HL-60 (cell line): ENCODE measurements around the gene CXCL9.

Experiments used
- DNase-seq, 2 experiments: peaks; one replicate each; pipeline ENCODE4 v3.0.0-alpha.2; 2010 to 2020; ENCODE audit warnings: low read depth in 1 of 2, low spot score in 1 of 2
- H3K27ac ChIP-seq: fragments of 250-450 bp; sonication (Bioruptor Pico); replicated peaks from 2 replicates; pipeline ENCODE4 v1.5.1; 2020; ENCODE audit warnings: mild to moderate bottlenecking, moderate library complexity
- H3K27me3 ChIP-seq: fragments of 250-450 bp; sonication (Bioruptor Pico); 2 replicates; pipeline ENCODE4 v1.5.1; 2021; ENCODE audit warnings: mild to moderate bottlenecking, moderate library complexity; ENCODE audit not compliant: insufficient read depth, poor library complexity, severe bottlenecking
- H3K4me3 ChIP-seq: replicated peaks from 2 replicates; pipeline ENCODE4 v1.5.1; 2011; ENCODE audit warnings: mild to moderate bottlenecking, control low read depth, low read length; ENCODE audit not compliant: insufficient read depth
- GABPA ChIP-seq: IDR thresholded peaks from 2 replicates; pipeline ENCODE4 v1.6.1; 2012; ENCODE audit warnings: low read depth
- POLR2AphosphoS5 ChIP-seq: IDR thresholded peaks from 2 replicates; pipeline ENCODE4 v1.6.1; 2012; ENCODE audit warnings: low read depth
- SPI1 ChIP-seq: IDR thresholded peaks from 2 replicates; pipeline ENCODE4 v1.6.1; 2012; ENCODE audit warnings: low read depth, mild to moderate bottlenecking, borderline replicate concordance
- TF ChIP-seq, protein P1 (sequence below): IDR thresholded peaks from one replicate; pipeline ENCODE4 v1.5.1; 2011; ENCODE audit warnings: low read length, control low read depth, inconsistent platforms; ENCODE audit not compliant: insufficient read depth
- TF ChIP-seq, protein P2 (sequence below): IDR thresholded peaks from 2 replicates; pipeline ENCODE4 v1.6.1; 2012; ENCODE audit warnings: low read depth; ENCODE audit not compliant: insufficient replicate concordance

Gene CXCL9

DNA sequence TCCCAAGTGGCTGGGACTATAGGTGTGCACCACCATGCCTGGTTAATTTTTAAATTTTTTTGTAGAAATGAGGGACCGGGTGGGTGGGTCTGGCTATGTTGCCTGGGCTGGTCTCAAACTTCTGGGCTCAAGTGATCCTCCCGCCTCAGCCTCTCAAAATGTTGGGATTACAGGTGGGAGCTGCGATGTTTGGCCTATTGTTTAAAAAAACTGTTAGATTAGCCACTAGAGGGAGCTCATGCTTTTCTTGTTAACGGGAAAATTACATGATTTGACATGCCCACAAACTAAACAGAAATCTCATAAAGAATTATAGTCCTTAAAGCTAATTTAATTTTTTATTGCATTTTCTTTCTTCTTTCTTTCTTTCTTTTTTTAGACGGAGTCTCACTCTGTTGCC lies 11.6 kb downstream of the CXCL9 start:
- H3K27me3 ChIP-seq = no peaks in the 10 kb centered on the region

DNA sequence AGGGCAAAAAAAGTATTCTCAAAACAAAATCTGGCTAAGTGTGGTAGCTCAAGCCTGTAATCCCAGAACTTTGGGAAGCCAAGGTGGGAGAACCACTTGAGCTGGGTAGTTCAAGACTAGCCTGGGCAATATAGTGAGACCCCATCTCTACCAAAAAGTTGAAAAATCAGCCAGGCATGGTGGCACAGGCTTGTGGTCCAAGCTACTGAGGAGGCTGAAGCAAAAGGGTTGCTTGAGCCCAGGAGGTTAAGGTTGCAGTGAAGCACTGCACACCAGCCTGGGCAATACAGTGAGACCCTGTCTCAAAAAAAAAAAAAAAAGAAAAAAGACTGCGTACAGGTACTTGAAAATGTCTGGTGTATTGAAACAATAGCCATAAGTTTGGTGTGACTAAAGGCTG lies 14.8 kb downstream of the CXCL9 start:
- Histone ChIP-seq H3K4me3 (no peak overlapping the region), H3K27ac (no peak overlapping the region), H3K27me3 (no peaks in the 10 kb centered on the region)
- TF ChIP-seq, protein P1, sequence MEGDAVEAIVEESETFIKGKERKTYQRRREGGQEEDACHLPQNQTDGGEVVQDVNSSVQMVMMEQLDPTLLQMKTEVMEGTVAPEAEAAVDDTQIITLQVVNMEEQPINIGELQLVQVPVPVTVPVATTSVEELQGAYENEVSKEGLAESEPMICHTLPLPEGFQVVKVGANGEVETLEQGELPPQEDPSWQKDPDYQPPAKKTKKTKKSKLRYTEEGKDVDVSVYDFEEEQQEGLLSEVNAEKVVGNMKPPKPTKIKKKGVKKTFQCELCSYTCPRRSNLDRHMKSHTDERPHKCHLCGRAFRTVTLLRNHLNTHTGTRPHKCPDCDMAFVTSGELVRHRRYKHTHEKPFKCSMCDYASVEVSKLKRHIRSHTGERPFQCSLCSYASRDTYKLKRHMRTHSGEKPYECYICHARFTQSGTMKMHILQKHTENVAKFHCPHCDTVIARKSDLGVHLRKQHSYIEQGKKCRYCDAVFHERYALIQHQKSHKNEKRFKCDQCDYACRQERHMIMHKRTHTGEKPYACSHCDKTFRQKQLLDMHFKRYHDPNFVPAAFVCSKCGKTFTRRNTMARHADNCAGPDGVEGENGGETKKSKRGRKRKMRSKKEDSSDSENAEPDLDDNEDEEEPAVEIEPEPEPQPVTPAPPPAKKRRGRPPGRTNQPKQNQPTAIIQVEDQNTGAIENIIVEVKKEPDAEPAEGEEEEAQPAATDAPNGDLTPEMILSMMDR = no peak
- no peak for TF ChIP-seq POLR2AphosphoS5
- TF ChIP-seq, protein P2, sequence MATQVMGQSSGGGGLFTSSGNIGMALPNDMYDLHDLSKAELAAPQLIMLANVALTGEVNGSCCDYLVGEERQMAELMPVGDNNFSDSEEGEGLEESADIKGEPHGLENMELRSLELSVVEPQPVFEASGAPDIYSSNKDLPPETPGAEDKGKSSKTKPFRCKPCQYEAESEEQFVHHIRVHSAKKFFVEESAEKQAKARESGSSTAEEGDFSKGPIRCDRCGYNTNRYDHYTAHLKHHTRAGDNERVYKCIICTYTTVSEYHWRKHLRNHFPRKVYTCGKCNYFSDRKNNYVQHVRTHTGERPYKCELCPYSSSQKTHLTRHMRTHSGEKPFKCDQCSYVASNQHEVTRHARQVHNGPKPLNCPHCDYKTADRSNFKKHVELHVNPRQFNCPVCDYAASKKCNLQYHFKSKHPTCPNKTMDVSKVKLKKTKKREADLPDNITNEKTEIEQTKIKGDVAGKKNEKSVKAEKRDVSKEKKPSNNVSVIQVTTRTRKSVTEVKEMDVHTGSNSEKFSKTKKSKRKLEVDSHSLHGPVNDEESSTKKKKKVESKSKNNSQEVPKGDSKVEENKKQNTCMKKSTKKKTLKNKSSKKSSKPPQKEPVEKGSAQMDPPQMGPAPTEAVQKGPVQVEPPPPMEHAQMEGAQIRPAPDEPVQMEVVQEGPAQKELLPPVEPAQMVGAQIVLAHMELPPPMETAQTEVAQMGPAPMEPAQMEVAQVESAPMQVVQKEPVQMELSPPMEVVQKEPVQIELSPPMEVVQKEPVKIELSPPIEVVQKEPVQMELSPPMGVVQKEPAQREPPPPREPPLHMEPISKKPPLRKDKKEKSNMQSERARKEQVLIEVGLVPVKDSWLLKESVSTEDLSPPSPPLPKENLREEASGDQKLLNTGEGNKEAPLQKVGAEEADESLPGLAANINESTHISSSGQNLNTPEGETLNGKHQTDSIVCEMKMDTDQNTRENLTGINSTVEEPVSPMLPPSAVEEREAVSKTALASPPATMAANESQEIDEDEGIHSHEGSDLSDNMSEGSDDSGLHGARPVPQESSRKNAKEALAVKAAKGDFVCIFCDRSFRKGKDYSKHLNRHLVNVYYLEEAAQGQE = no peak
- TF ChIP-seq GABPA = no peak
- TF ChIP-seq SPI1 = no peak
- DNase-seq = no peak

More for the DNA sequence above, 11.6 kb downstream of the CXCL9 start:
- Histone ChIP-seq H3K4me3 (no peak overlapping the region), H3K27ac (no peak overlapping the region)
- TF ChIP-seq, protein P2 = no peak
- TF ChIP-seq GABPA (no peak), SPI1 (no peak), POLR2AphosphoS5 (no peak)
- TF ChIP-seq, protein P1 = peak; percentile 18
- peak in 1 of 2 experiments; percentile 17 for DNase-seq

DNA sequence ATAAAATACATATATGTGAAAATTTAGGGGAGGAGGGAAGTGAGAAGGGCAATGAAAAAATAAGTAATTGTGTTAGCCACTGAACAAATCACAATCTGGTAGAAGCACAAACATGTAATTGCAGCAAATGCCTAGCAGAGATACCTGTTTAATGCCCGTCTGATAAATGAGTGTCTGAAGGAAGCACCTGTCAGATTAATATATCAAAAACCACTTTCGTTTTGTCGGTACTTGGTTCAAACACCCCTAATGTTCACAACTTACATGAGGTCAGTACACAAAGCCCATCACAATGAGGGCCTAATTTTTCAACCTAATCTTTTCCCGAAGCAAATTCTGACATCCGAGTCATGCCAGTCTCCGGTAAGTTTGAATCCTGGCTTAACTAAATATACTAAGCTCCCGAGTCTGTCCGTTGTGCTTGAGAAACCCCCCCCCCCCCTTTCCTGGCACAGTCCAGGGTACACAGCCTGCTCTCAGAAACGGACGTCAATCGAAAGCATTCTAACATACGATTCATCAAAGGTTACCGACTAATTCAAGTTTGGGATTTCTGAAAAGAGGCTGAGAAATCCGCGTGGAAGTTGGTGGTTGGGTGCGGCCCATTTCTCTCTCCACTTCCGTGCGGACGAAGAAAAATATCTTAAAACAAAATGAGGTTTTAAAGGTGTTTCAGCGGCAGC lies 17.3 kb downstream of the CXCL9 start:
- Histone ChIP-seq H3K27ac (peak overlapping the region; percentile 76), H3K27me3 (no peaks in the 10 kb centered on the region), H3K4me3 (peak overlapping the region; percentile 90)
- no peak for DNase-seq
- TF ChIP-seq SPI1 (no peak), GABPA (no peak)
- TF ChIP-seq, protein P1 = no peak

DNA sequence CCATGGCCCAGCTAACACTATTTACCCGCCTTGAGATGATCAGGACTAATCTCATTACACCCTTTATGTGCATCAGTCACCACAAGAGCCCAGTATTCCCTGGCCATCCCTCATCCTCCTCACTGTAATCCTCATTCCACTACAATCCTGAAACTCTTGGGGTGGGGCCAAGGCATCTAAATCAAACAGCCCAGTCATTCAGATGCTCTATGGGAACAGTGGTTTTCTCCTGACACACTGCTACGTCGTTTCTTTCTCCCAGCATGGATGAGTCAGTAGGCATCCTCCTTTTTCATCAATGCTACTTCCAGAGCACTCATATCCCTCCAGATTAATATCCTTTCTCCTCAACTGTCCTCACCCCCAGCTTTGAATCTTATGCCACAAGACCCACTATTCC lies 22.2 kb downstream of the CXCL9 start:
- DNase-seq = no peak
- Histone ChIP-seq H3K27ac (no peak overlapping the region), H3K4me3 (no peak overlapping the region), H3K27me3 (no peaks in the 10 kb centered on the region)
- TF ChIP-seq, protein P1 = no peak
- TF ChIP-seq GABPA = no peak
- TF ChIP-seq POLR2AphosphoS5 = no peak
- TF ChIP-seq, protein P2 = no peak
- TF ChIP-seq SPI1 = no peak
